OCI-LY3 (cell line): Measurements from ENCODE around the gene PTPRT.

Source experiments
- EZH2phosphoT487 ChIP-seq: fragments of 200-600 bp; shearing (Covaris generic); IDR thresholded peaks from 2 replicates; pipeline ENCODE4 v1.6.1; 2018; ENCODE audit warnings: antibody characterized with exemption, mixed run types, low read depth
- TF ChIP-seq, protein P1 (sequence below): fragments of 200-600, 300-600 bp; sonication (generic); IDR thresholded peaks from 2 replicates; pipeline ENCODE4 v1.5.1; 2014; ENCODE audit warnings: antibody characterized with exemption, low read length, low read depth

DNA sequence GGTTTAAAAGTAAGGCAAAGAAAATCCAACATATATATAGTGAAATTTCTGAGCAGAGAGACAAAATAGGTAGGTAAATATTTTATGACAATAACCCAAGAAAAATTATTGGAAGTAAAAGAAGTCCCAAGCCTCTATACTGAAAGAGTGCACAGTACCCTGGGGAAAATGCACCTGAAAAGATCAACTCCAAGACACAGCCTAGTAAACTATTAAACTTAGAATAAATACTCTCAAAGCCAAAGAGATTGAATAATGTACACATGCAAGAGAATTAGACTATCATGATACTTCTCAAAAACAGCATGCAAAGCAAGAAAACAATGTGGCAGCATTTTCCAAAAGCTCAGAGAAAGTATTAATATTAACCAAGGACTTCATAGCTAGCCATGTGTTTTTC lies 894.7 kb downstream of the PTPRT start:
- TF ChIP-seq, protein P1, sequence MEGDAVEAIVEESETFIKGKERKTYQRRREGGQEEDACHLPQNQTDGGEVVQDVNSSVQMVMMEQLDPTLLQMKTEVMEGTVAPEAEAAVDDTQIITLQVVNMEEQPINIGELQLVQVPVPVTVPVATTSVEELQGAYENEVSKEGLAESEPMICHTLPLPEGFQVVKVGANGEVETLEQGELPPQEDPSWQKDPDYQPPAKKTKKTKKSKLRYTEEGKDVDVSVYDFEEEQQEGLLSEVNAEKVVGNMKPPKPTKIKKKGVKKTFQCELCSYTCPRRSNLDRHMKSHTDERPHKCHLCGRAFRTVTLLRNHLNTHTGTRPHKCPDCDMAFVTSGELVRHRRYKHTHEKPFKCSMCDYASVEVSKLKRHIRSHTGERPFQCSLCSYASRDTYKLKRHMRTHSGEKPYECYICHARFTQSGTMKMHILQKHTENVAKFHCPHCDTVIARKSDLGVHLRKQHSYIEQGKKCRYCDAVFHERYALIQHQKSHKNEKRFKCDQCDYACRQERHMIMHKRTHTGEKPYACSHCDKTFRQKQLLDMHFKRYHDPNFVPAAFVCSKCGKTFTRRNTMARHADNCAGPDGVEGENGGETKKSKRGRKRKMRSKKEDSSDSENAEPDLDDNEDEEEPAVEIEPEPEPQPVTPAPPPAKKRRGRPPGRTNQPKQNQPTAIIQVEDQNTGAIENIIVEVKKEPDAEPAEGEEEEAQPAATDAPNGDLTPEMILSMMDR, result no peak
- TF ChIP-seq EZH2phosphoT487, result no peak
